ENCODE results near the gene TM9SF2.

GRCh38 chr13:99564386-99564785, 63.1 kb downstream of the TM9SF2 start:
- TF ChIP-seq CTCF (IDR thresholded peaks at IDR 0.05) = no peak
- TF ChIP-seq POLR2A (IDR thresholded peaks at IDR 0.05) = no peak

Measured in thyroid gland (tissue), 4 donors.